ENCODE data around the gene AP5S1. TPM values are rescaled to one million over a fixed set of nuclear protein-coding genes. Genes with fewer than 3 reads are reported as not detected.

The AP5S1 gene
- total RNA-seq, 1 experiment from 2014 or later = 18.3 TPM

GRCh38 chr20:3848565-3848964 is 28.2 kb downstream of the AP5S1 start:
- peak overlapping the region; percentile 5; the same call in 1 of the 2 replicates for H3K4me3 ChIP-seq
- H4K20me1 ChIP-seq (ENCODE audit: insufficient read depth) = peaks cover 10% of the 10 kb centered on the region; the same call in 1 of the 2 replicates
- peaks cover 37% of the 10 kb centered on the region for H3K4me1 ChIP-seq (replicated peaks; ENCODE audit: insufficient read depth)
- POLR2A ChIA-PET (ENCODE audit: unreplicated experiment) = interaction anchor here (0.6 kb wide), 1 partner anchor 9 kb away, joined by 6 read pairs; no protein-coding TSS in a partner anchor
- no peaks in the 10 kb centered on the region for H3K36me3 ChIP-seq (ENCODE audit: low read depth)
- H3K9me2 ChIP-seq (ENCODE audit: insufficient read depth) = no peaks in the 10 kb centered on the region
- H3K27me3 ChIP-seq (ENCODE audit: insufficient read depth, low read depth) = no peaks in the 10 kb centered on the region
- no peaks in the 10 kb centered on the region for H3K9me3 ChIP-seq (ENCODE audit: insufficient read depth, low read depth)
- H3K4me2 ChIP-seq = peak overlapping the region; percentile 99; the same call in 1 of the 2 replicates
- H3F3A ChIP-seq (ENCODE audit: insufficient read depth, low read depth) = peaks cover 37% of the 10 kb centered on the region; the same call in 1 of the 2 replicates
- H3K27ac ChIP-seq = 0 out of 2 replicates have a peak overlapping the region, but pooled peaks have one; percentile 6
- H2AFZ ChIP-seq = no peak overlapping the region
- intact Hi-C loops (cut with micrococcal nuclease; ENCODE audit: unreplicated experiment) = loop anchor here (10.0 kb wide), 1 partner anchor 134 kb away; the partner anchor contains the start of gene SIGLEC1
- TF ChIP-seq EZH2 (IDR thresholded peaks at IDR 0.05; ENCODE audit: low read depth) (no peak), CTCF (conservative IDR thresholded peaks at IDR 0.05) (no peak)
- no TSS peak for BruUV-seq (replicated peaks)
- CTCF ChIA-PET = no interaction called here
- no peak for DNase-seq
- H3K79me2 ChIP-seq (ENCODE audit: low read depth) = peaks cover 50% of the 10 kb centered on the region

- H3K4me2 ChIP-seq = 0 out of 2 replicates have a peak overlapping the region, but pooled peaks have one; percentile 9
- peaks cover 7% of the 10 kb centered on the region; the same call in 1 of the 2 replicates for H3K4me1 ChIP-seq (replicated peaks; ENCODE audit: insufficient read depth)
- peaks cover 22% of the 10 kb centered on the region; the same call in 1 of the 2 replicates for H3F3A ChIP-seq (ENCODE audit: insufficient read depth, low read depth)
- peaks cover 14% of the 10 kb centered on the region for H3K79me2 ChIP-seq (ENCODE audit: low read depth)
- intact Hi-C loops (cut with micrococcal nuclease; ENCODE audit: unreplicated experiment) = no loop called here
- H3K27ac ChIP-seq = peak overlapping the region; percentile 11; the same call in 1 of the 2 replicates
- ChIA-PET POLR2A (ENCODE audit: unreplicated experiment) (interaction anchor here (0.6 kb wide), 1 partner anchor 89 kb away, joined by 6 read pairs; no protein-coding TSS in a partner anchor), CTCF (interaction anchor here (0.5 to 0.8 kb wide), 5 partner anchors 13 to 498 kb away, joined by 4 to 7 read pairs (median 6); partner anchors contain the start of gene AP5S1)
- peak; percentile 25 to 62 for DNase-seq
- H3K36me3 ChIP-seq (ENCODE audit: low read depth) = no peaks in the 10 kb centered on the region
- no peaks in the 10 kb centered on the region for H3K27me3 ChIP-seq (ENCODE audit: insufficient read depth, low read depth)
- H3K9me3 ChIP-seq (ENCODE audit: insufficient read depth, low read depth) = no peaks in the 10 kb centered on the region
- no peak for TF ChIP-seq EZH2 (IDR thresholded peaks at IDR 0.05; ENCODE audit: low read depth)
- TF ChIP-seq CTCF (conservative IDR thresholded peaks at IDR 0.05) = no peak
- H3K4me3 ChIP-seq = no peak overlapping the region
- no peaks in the 10 kb centered on the region for H3K9me2 ChIP-seq (ENCODE audit: insufficient read depth)
- H4K20me1 ChIP-seq (ENCODE audit: insufficient read depth) = peaks cover 3% of the 10 kb centered on the region; the same call in 1 of the 2 replicates
- no peak overlapping the region for H2AFZ ChIP-seq
- no TSS peak for BruUV-seq (replicated peaks)
These were observed 34.1 kb downstream of the AP5S1 start for GRCh38 chr20:3854462-3854871.

- ChIA-PET POLR2A (ENCODE audit: unreplicated experiment) (no interaction called here), CTCF (interaction anchor here (0.5 kb wide), 1 partner anchor 61 kb away, joined by 4 read pairs; the partner anchor contains the start of gene CDC25B)
- Histone ChIP-seq H4K20me1 (ENCODE audit: insufficient read depth) (no peaks in the 10 kb centered on the region), H3K4me2 (no peak overlapping the region), H3F3A (ENCODE audit: insufficient read depth, low read depth) (peaks cover 22% of the 10 kb centered on the region; the same call in 1 of the 2 replicates), H3K4me3 (no peak overlapping the region), H2AFZ (no peak overlapping the region), H3K79me2 (ENCODE audit: low read depth) (0 out of 2 replicates have a peak, but pooled peaks cover under 1% of the 10 kb centered on the region), H3K27me3 (ENCODE audit: insufficient read depth, low read depth) (no peaks in the 10 kb centered on the region), H3K27ac (no peak overlapping the region), H3K9me3 (ENCODE audit: insufficient read depth, low read depth) (no peaks in the 10 kb centered on the region), H3K9me2 (ENCODE audit: insufficient read depth) (no peaks in the 10 kb centered on the region), H3K4me1 (replicated peaks; ENCODE audit: insufficient read depth) (peaks cover 7% of the 10 kb centered on the region; the same call in 1 of the 2 replicates), H3K36me3 (ENCODE audit: low read depth) (peaks cover 5% of the 10 kb centered on the region; the same call in 1 of the 2 replicates)
- intact Hi-C loops (cut with micrococcal nuclease; ENCODE audit: unreplicated experiment) = no loop called here
- DNase-seq = no peak
- no TSS peak for BruUV-seq (replicated peaks)
- TF ChIP-seq CTCF (conservative IDR thresholded peaks at IDR 0.05) (no peak), EZH2 (IDR thresholded peaks at IDR 0.05; ENCODE audit: low read depth) (no peak)
These were observed 37.1 kb downstream of the AP5S1 start for GRCh38 chr20:3857405-3857804.

Measured in PC-9 (cell line).